K562 (cell line): ENCODE measurements around the gene MAST3. TPM values are rescaled to one million over a fixed set of nuclear protein-coding genes. Genes with fewer than 3 reads are reported as not detected.

ENCODE experiments used
- ATAC-seq: fragments of 200-7000 bp; cut with Tn5 transposase; 3 replicates; pipeline ENCODE4 v1.9.1; 2020; ENCODE audit warnings: moderate library complexity
- BruUV-seq: library from RNA; stranded (reverse); fragments of 400-500 nt; replicated peaks from 2 replicates; lab custom pipeline; 2021; lab: Mats Ljungman, UMichigan
- CTCF ChIA-PET: fragments of 300-600 bp; formaldehyde crosslinking; extraction: SDS; loops from one replicate; lab custom pipeline; 2021; ENCODE audit warnings: low intra/inter-chr PET ratio; lab: Yijun Ruan, JAX
- POLR2A ChIA-PET: fragments of 300-600, 350-650 bp; sonication (Branson Sonifier 250); formaldehyde crosslinking; extraction: SDS; loops from one replicate; lab custom pipeline; 2021; ENCODE audit warnings: antibody characterized with exemption, inconsistent platforms; lab: Yijun Ruan, JAX
- DNase-seq, 4 experiments: peaks; one replicate each; pipeline versions ENCODE4 v3.0.0 to v3.0.0-alpha.2; 2011 to 2018; ENCODE audit warnings: low spot score in 3 of 4, mixed read lengths in 3 of 4; ENCODE audit errors: extremely low read depth in 1 of 4
- FAIRE-seq: peaks from 2 replicates; lab custom pipeline; 2011; peaks lifted over from hg19 to GRCh38; lab: Jason Lieb, UNC
- H2AFZ ChIP-seq: 2 replicates; pipeline ENCODE4 v1.6.0; 2011; ENCODE audit warnings: low read depth, low read length, control low read depth, inconsistent platforms
- H3K27ac ChIP-seq: fragments of 200-600 bp; 3 replicates; pipeline ENCODE4 v1.8.0; 2011; ENCODE audit warnings: low read depth, mild to moderate bottlenecking, control low read depth, inconsistent platforms, low read length, moderate library complexity, mixed read lengths; ENCODE audit errors: extremely low read depth
- H3K27me3 ChIP-seq, 2 experiments: fragments of 300-600 bp in 1 of 2; 2 replicates in 1 of 2; 3 replicates in 1 of 2; pipeline versions ENCODE4 v1.6.0 to v1.8.0; 2011; ENCODE audit warnings: inconsistent platforms in 2 of 2, low read length in 2 of 2, mild to moderate bottlenecking in 1 of 2, mixed read lengths in 1 of 2, moderate library complexity in 1 of 2; ENCODE audit not compliant: control insufficient read depth in 2 of 2, insufficient read depth in 2 of 2
- H3K36me3 ChIP-seq: fragments of 300-600 bp; 3 replicates; pipeline ENCODE4 v1.8.0; 2011; ENCODE audit warnings: mild to moderate bottlenecking, low read length, inconsistent platforms; ENCODE audit not compliant: control insufficient read depth, insufficient read depth
- H3K4me1 ChIP-seq, 2 experiments: fragments of 200-600 bp in 1 of 2; replicated peaks in 1 of 2; 2 replicates in 1 of 2; 3 replicates in 1 of 2; pipeline versions ENCODE4 v1.5.1 to v1.8.0; 2011; ENCODE audit warnings: inconsistent platforms in 2 of 2, low read length in 2 of 2, mild to moderate bottlenecking in 1 of 2, mixed read lengths in 1 of 2, moderate library complexity in 1 of 2; ENCODE audit not compliant: control insufficient read depth in 2 of 2, insufficient read depth in 2 of 2
- H3K4me2 ChIP-seq: 2 replicates; pipeline ENCODE4 v1.6.1; 2011; ENCODE audit warnings: low read length, control low read depth, inconsistent platforms, mixed read lengths; ENCODE audit not compliant: insufficient read depth
- H3K4me3 ChIP-seq: fragments of 200-600 bp; sonication (generic), shearing (Covaris generic); 2 replicates; pipeline ENCODE4 v1.5.1; 2016; ENCODE audit warnings: control low read depth, inconsistent platforms
- H3K79me2 ChIP-seq: fragments of 200-600 bp; 3 replicates; pipeline ENCODE4 v1.8.0; 2011; ENCODE audit warnings: low read length, inconsistent platforms; ENCODE audit not compliant: control insufficient read depth, insufficient read depth
- H3K9ac ChIP-seq, 2 experiments: 2 replicates each; pipeline versions ENCODE4 v1.6.0 to v1.6.1; 2011; ENCODE audit warnings: low read depth in 2 of 2, low read length in 2 of 2, control low read depth in 1 of 2, inconsistent platforms in 1 of 2, mild to moderate bottlenecking in 1 of 2, mixed read lengths in 1 of 2; ENCODE audit not compliant: insufficient read depth in 1 of 2
- H3K9me1 ChIP-seq: one replicate; pipeline ENCODE4 v1.6.0; 2011; ENCODE audit warnings: inconsistent platforms, mild to moderate bottlenecking, low read length, moderate library complexity; ENCODE audit not compliant: control insufficient read depth, insufficient read depth
- H3K9me3 ChIP-seq: replicated peaks from 2 replicates; pipeline ENCODE4 v1.5.1; 2011; ENCODE audit warnings: low read depth, low read length, inconsistent platforms; ENCODE audit not compliant: control insufficient read depth, insufficient read depth
- H4K20me1 ChIP-seq: replicated peaks from 2 replicates; pipeline ENCODE4 v1.6.1; 2011; ENCODE audit warnings: low read length, inconsistent platforms, mixed read lengths; ENCODE audit not compliant: control insufficient read depth, insufficient read depth
- EHMT2 ChIP-seq: fragments of 450-650 bp; IDR thresholded peaks from 2 replicates; pipeline ENCODE4 v1.6.1; 2018; ENCODE audit warnings: antibody characterized with exemption
- RBM25 ChIP-seq: fragments of 200-400 bp; formaldehyde crosslinking; IDR thresholded peaks from 2 replicates; pipeline ENCODE4 v1.6.1; 2018; ENCODE audit warnings: low read length, low read depth, moderate library complexity; ENCODE audit not compliant: severe bottlenecking
- WGBS: fragments of 100-300 bp; shearing (Covaris generic); methylation state at CpG from one replicate; pipeline ENCODE4 v1.1.6; 2016; ENCODE audit warnings: low coverage, mixed read lengths; ENCODE audit not compliant: insufficient coverage; ENCODE audit errors: missing lambda C conversion rate; 5-methylcytosine and 5-hydroxymethylcytosine counted together
- in situ Hi-C: fragments of 300-500 bp; cut with MboI; formaldehyde crosslinking; loops from 4 replicates; pipeline ENCODE4 v1.15.0; 2018; ENCODE audit warnings: inconsistent platforms, mixed read lengths
- intact Hi-C: fragments of 100-400 bp; cut with micrococcal nuclease; formaldehyde crosslinking; loops from 2 replicates; pipeline ENCODE4 v1.14.2; 2022
- polyA plus RNA-seq, 8 experiments: library from polyadenylated mRNA; depleted of rRNA in 4 of 8; stranded (reverse) in 5 of 8; unstranded in 3 of 8; fragments of >200 nt; fragmentation: Nextera tagmentation in 2 of 8; fragmentation: Illumina TruSeq in 1 of 8; extraction: Ambion mirVana in 2 of 8; extraction: Trizol in 1 of 8; gene quantifications; 2 replicates each; pipeline versions ENCODE4 v1.2.1 to v1.2.3, GENCODE V29; 2011 to 2014; ENCODE audit warnings: inconsistent platforms in 1 of 8, missing spikeins in 1 of 8
- total RNA-seq, 7 experiments: library from RNA; depleted of rRNA in 6 of 7; stranded (reverse); fragments of >200 nt in 6 of 7; fragmentation: Illumina TruSeq in 2 of 7; extraction: Trizol in 2 of 7; gene quantifications; 2 replicates each; pipeline versions ENCODE4 v1.2.1 to v1.2.3, GENCODE V29; 2011 to 2021; ENCODE audit warnings: low replicate concordance in 1 of 7
- TF ChIP-seq, protein P1 (sequence below): fragments of 250-450 bp; sonication (Bioruptor Pico); IDR thresholded peaks from 2 replicates; pipeline ENCODE4 v1.9.0; 2021; ENCODE audit warnings: mild to moderate bottlenecking, inconsistent platforms

Gene MAST3
- total and polyA plus RNA-seq, 9 of the 15 experiments (the other 6 are each of a cell fraction or from before 2014, with no cell fraction given), result 0.94 to 9.9 (median 2.4) TPM

DNA sequence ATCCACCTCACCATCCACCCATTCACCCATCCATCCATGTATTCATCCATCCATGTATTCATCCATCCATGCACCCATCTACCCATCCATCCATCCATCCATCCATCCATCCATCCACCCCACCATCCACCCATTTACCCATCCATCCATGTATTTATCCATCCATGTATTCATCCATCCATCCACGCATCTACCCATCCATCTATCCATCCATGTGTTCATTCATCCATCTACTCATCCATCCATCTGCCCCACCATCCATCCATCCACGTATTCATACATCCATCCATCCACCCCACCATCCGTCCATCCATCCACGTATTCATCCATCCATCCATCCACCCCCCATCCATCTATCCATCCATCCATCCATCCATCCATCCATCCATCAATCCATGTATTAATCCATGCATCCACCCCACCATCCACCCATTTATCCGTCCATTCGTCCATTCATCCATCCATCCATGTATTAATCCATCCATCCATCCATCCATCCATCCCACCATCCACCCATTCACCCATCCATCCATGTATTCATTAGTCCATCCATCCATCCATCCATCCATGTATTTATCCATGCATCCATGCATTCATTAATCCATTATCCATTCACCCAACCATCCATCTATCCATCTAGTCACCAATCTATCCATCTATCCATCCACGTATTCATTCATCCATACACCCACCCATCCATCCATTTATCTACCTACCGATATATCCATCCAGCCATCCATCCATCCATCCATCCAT lies 13.5 kb upstream of the MAST3 start:
- Histone ChIP-seq H3K9me1 (no peaks in the 10 kb centered on the region), H3K79me2 (no peaks in the 10 kb centered on the region), H3K27me3 (peaks cover 6 to 27% of the 10 kb centered on the region in 2 experiments; a peak in 4 of 5 replicates), H3K4me3 (no peak overlapping the region), H3K9ac (no peak overlapping the region), H3K27ac (no peak overlapping the region), H3K9me3 (no peaks in the 10 kb centered on the region), H2AFZ (no peak overlapping the region), H3K36me3 (no peaks in the 10 kb centered on the region), H3K4me2 (no peak overlapping the region), H4K20me1 (no peaks in the 10 kb centered on the region), H3K4me1 (peaks cover 0 to 11% of the 10 kb centered on the region in 2 experiments; a peak in 3 of 5 replicates)
- in situ Hi-C loops, result no loop called here
- no TSS peak for BruUV-seq
- CTCF ChIA-PET, result no interaction called here
- intact Hi-C loops, result no loop called here
- TF ChIP-seq RBM25, result no peak
- 0 out of 2 replicates have a peak, but pooled peaks have one; percentile 2 for TF ChIP-seq EHMT2
- TF ChIP-seq, protein P1, sequence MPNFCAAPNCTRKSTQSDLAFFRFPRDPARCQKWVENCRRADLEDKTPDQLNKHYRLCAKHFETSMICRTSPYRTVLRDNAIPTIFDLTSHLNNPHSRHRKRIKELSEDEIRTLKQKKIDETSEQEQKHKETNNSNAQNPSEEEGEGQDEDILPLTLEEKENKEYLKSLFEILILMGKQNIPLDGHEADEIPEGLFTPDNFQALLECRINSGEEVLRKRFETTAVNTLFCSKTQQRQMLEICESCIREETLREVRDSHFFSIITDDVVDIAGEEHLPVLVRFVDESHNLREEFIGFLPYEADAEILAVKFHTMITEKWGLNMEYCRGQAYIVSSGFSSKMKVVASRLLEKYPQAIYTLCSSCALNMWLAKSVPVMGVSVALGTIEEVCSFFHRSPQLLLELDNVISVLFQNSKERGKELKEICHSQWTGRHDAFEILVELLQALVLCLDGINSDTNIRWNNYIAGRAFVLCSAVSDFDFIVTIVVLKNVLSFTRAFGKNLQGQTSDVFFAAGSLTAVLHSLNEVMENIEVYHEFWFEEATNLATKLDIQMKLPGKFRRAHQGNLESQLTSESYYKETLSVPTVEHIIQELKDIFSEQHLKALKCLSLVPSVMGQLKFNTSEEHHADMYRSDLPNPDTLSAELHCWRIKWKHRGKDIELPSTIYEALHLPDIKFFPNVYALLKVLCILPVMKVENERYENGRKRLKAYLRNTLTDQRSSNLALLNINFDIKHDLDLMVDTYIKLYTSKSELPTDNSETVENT, result no peak
- FAIRE-seq (no peak), DNase-seq (no peak), ATAC-seq (no peak)
- POLR2A ChIA-PET, result no interaction called here
- WGBS, result 3% methylated on average over 8 of the region's 8 CpGs
